Choroid plexus epithelial cell (primary cell): ENCODE data around the gene BRD3OS.

ENCODE experiments used
- DNase-seq: peaks from one replicate; pipeline ENCODE4 v3.0.0-alpha.2; 2010; ENCODE audit warnings: low read depth
- H3K4me3 ChIP-seq: 2 replicates; pipeline ENCODE4 v1.5.1; 2011; ENCODE audit warnings: low read depth, mild to moderate bottlenecking, control low read depth, low read length, moderate library complexity
- TF ChIP-seq, protein P1 (sequence below): conservative IDR thresholded peaks from 2 replicates; pipeline ENCODE4 v1.5.1; 2011; ENCODE audit warnings: low read depth, mild to moderate bottlenecking, control low read depth, inconsistent platforms, low read length, moderate library complexity

The BRD3OS gene

GRCh38 chr9:133990366-133991213, 34.7 kb upstream of the BRD3OS start:
- TF ChIP-seq, protein P1, sequence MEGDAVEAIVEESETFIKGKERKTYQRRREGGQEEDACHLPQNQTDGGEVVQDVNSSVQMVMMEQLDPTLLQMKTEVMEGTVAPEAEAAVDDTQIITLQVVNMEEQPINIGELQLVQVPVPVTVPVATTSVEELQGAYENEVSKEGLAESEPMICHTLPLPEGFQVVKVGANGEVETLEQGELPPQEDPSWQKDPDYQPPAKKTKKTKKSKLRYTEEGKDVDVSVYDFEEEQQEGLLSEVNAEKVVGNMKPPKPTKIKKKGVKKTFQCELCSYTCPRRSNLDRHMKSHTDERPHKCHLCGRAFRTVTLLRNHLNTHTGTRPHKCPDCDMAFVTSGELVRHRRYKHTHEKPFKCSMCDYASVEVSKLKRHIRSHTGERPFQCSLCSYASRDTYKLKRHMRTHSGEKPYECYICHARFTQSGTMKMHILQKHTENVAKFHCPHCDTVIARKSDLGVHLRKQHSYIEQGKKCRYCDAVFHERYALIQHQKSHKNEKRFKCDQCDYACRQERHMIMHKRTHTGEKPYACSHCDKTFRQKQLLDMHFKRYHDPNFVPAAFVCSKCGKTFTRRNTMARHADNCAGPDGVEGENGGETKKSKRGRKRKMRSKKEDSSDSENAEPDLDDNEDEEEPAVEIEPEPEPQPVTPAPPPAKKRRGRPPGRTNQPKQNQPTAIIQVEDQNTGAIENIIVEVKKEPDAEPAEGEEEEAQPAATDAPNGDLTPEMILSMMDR = no peak
- H3K4me3 ChIP-seq = peak overlapping the region; percentile 79
- DNase-seq = peak; percentile 62

- TF ChIP-seq, protein P1 = no peak
- peak overlapping the region; percentile 79 for H3K4me3 ChIP-seq
- DNase-seq = peak; percentile 19
These were observed 33.9 kb upstream of the BRD3OS start for GRCh38 chr9:133991214-133991921.

- DNase-seq = peak; percentile 43
These were observed 33.1 kb upstream of the BRD3OS start, which contains the start of gene VAV2 for GRCh38 chr9:133991964-133992779. Gene VAV2 (minus strand): TSS chr9:133992324. CDS start chr9:133992278, 46 bp downstream.

DNA sequence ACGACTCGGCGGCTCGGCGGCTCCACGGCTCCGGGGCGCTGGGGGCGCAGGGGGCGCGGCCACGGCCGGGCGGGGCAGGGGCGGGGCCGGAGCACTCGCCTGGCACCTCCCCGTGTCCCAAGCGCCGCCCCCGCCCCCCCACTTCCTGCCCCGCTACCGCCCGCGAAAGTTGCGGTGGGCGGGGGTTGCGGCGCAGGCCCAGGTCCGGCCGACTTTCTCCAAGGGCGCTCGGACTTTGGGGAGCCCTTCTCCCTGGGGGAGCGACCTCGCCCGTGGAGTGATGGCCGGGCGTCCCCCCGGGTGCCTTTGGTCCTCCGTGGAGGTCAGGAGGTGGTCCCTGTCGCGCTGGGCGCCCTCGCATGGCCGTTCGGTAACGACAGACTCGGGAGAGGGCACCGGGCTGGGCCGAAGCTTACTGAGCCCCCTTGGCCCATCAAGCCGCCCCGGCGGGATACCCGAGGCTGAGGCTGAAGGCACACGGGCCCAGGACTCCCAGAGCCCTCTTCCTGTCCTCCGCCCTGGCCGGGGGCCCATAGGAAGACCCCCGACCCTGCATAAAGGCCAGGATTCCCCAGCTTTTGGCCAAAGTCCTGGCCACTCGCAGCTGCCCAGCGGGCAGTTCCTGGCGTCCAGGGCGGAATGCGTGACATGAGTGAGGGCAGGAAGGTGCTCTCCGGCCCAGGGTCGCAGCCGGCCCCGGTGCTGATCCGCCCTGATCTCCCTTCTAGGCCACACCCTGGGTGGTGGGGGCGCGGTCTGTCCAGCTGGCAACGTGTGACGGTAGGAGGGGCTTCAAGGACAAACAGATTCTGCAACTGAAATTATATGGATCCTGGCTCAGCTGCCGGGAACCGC, 32.3 kb upstream of the BRD3OS start:
- DNase-seq = peak; percentile 87
- H3K4me3 ChIP-seq = peak overlapping the region; percentile 79
- TF ChIP-seq, protein P1 = peak; percentile 46

More at GRCh38 chr9:133991964-133992779, 33.1 kb upstream of the BRD3OS start, which contains the start of gene VAV2:
- peak within 1 kb of the TSS; percentile 79 for H3K4me3 ChIP-seq
- TF ChIP-seq, protein P1 = no peak

- TF ChIP-seq, protein P1 = no peak
- H3K4me3 ChIP-seq = peak overlapping the region; percentile 79
- DNase-seq = no peak
These were observed 31.5 kb upstream of the BRD3OS start for GRCh38 chr9:133993635-133994253.
